NCI-H1930 (cell line): ENCODE measurements around the gene CBX8.
A peak's percentile ranks its signal among the peaks of the same experiment; 100 is the strongest.

Source experiments
- DNase-seq, 2 experiments: peaks; one replicate each; lab custom pipeline; 2025; lab: John Stamatoyannopoulos, UW

The CBX8 gene

GRCh38 chr17:79796763-79797491 lies at the start of gene CBX8:
TSS of gene CBX8 (minus strand) at chr17:79797077. CDS start at chr17:79796998, 79 bp downstream.
- DNase-seq, result peak; percentile 100

- no peak for DNase-seq
Observed at GRCh38 chr17:79845601-79845949, 48.7 kb upstream of the CBX8 start.

- peak; percentile 54 to 79 for DNase-seq
Observed at GRCh38 chr17:79844869-79845600, 48.2 kb upstream of the CBX8 start.

- DNase-seq, result peak in 1 of 2 experiments; percentile 43
Observed at GRCh38 chr17:79843816-79844800, 47.2 kb upstream of the CBX8 start.

GRCh38 chr17:79843474-79843815 lies 46.6 kb upstream of the CBX8 start:
- DNase-seq, result peak in 1 of 2 experiments; percentile 27

- no peak for DNase-seq
Observed at GRCh38 chr17:79842656-79843473, 46.0 kb upstream of the CBX8 start.

GRCh38 chr17:79842136-79842655 lies 45.3 kb upstream of the CBX8 start:
- DNase-seq, result no peak

- DNase-seq, result no peak
Observed at GRCh38 chr17:79841369-79842135, 44.7 kb upstream of the CBX8 start.

- no peak for DNase-seq
Observed at GRCh38 chr17:79840989-79841286, 44.1 kb upstream of the CBX8 start.

GRCh38 chr17:79840269-79840988 lies 43.6 kb upstream of the CBX8 start:
- peak; percentile 63 to 83 for DNase-seq

- DNase-seq, result peak; percentile 94 to 98
Observed at GRCh38 chr17:79839356-79840268, 42.7 kb upstream of the CBX8 start, which contains the start of gene CBX4. TSS of gene CBX4 (minus strand) at chr17:79839440. CDS start at chr17:79839251, 189 bp downstream.

- no peak for DNase-seq
Observed at GRCh38 chr17:79838522-79839274, 41.8 kb upstream of the CBX8 start.

- DNase-seq, result no peak
Observed at GRCh38 chr17:79837888-79838521, 41.1 kb upstream of the CBX8 start.

- no peak for DNase-seq
Observed at GRCh38 chr17:79836972-79837887, 40.4 kb upstream of the CBX8 start.

- peak in 1 of 2 experiments; percentile 22 for DNase-seq
Observed at GRCh38 chr17:79836510-79836971, 39.7 kb upstream of the CBX8 start.

GRCh38 chr17:79835953-79836509 lies 39.2 kb upstream of the CBX8 start:
- no peak for DNase-seq
